Stomach (tissue), 4 donors: ENCODE data around the gene TMEM255B.

Experiments
- CTCF ChIP-seq, 7 experiments: fragments of 450-650 bp in 4 of 7; fragments of 200-600 bp in 3 of 7; sonication (generic) in 3 of 7; IDR thresholded peaks; one replicate each; pipeline ENCODE4 v1.5.1; 2016 to 2019; ENCODE audit warnings: antibody characterized with exemption in 7 of 7, control low read depth in 2 of 7, mild to moderate bottlenecking in 1 of 7
- EP300 ChIP-seq: sonication (generic); formaldehyde crosslinking; IDR thresholded peaks from one replicate; pipeline ENCODE4 v1.6.1; 2017; ENCODE audit warnings: antibody characterized with exemption
- POLR2A ChIP-seq, 4 donors: fragments of 450-650 bp; IDR thresholded peaks; one replicate each; pipeline ENCODE4 v1.6.1; 2016; ENCODE audit warnings: antibody characterized with exemption in 4 of 4, control low read depth in 2 of 4, mild to moderate bottlenecking in 1 of 4, moderate library complexity in 1 of 4

- TF ChIP-seq CTCF (IDR thresholded peaks at IDR 0.05), result no peak
- no peak for TF ChIP-seq POLR2A (IDR thresholded peaks at IDR 0.05)
- TF ChIP-seq EP300, result no peak
Observed at GRCh38 chr13:113855931-113856715, 97.1 kb downstream of the TMEM255B start.
